Left renal cortex interstitium (tissue), 4 donors: ENCODE data around the gene KRT84. TPM values are rescaled to one million over a fixed set of nuclear protein-coding genes. Genes with fewer than 3 reads are reported as not detected.

ENCODE experiments used
- polyA plus RNA-seq, 4 donors: library from polyadenylated mRNA; unstranded; fragments of 120-200 nt; gene quantifications; one replicate each; pipeline ENCODE4 v1.2.1, GENCODE V29; 2013; ENCODE audit not compliant: insufficient read length in 4 of 4

Gene KRT84
- polyA plus RNA-seq, 4 donors: not detected

Other genes starting within 250 kb of the KRT84 start
- 1 to 10 TPM in 3 of 4 donors, under 1 TPM in 1; 0.97 to 1.1 (median 1.0) TPM for gene KRT80, start 193.6 kb downstream of the KRT84 start, polyA plus RNA-seq
- 100 to 1,000 TPM in 1 of 4 donors, 10 to 100 TPM in 3; 61.8 to 110 (median 77.3) TPM for gene KRT7, start 152.4 kb downstream of the KRT84 start, polyA plus RNA-seq
- gene KRT86, start 111.0 kb downstream of the KRT84 start, polyA plus RNA-seq: under 1 TPM in 2 of 4 donors, not detected in 2; 0.08 to 0.25 TPM
- gene KRT81, start 94.1 kb downstream of the KRT84 start, polyA plus RNA-seq: not detected
- gene KRT83, start 64.3 kb downstream of the KRT84 start, polyA plus RNA-seq: not detected
- not detected for gene KRT85, start 18.2 kb downstream of the KRT84 start, polyA plus RNA-seq
- not detected for gene KRT82, start 20.7 kb upstream of the KRT84 start, polyA plus RNA-seq
- not detected for gene KRT75, start 48.7 kb upstream of the KRT84 start, polyA plus RNA-seq
- not detected for gene KRT6B, start 66.5 kb upstream of the KRT84 start, polyA plus RNA-seq
- not detected for gene KRT6C, start 88.2 kb upstream of the KRT84 start, polyA plus RNA-seq
- not detected for gene KRT6A, start 107.6 kb upstream of the KRT84 start, polyA plus RNA-seq
- 1 to 10 TPM in 1 of 4 donors, under 1 TPM in 2, not detected in 1; 0.08 to 1.0 (median 0.16) TPM for gene KRT5, start 134.7 kb upstream of the KRT84 start, polyA plus RNA-seq
- not detected for gene KRT71, start 167.5 kb upstream of the KRT84 start, polyA plus RNA-seq
- not detected for gene KRT74, start 188.2 kb upstream of the KRT84 start, polyA plus RNA-seq
- under 1 TPM in 2 of 4 donors, not detected in 2; 0.08 to 0.17 TPM for gene KRT72, start 215.8 kb upstream of the KRT84 start, polyA plus RNA-seq
- gene KRT73, start 232.9 kb upstream of the KRT84 start, polyA plus RNA-seq: under 1 TPM in 1 of 4 donors, not detected in 3; 0.06 TPM